ENCODE results near the gene SFTA2.
"Not testable (repeated sequence)": the region's sequence is repeated elsewhere in the genome, so short reads cannot be mapped to it uniquely, and the experiment has no call there.

SFTA2 gene

DNA sequence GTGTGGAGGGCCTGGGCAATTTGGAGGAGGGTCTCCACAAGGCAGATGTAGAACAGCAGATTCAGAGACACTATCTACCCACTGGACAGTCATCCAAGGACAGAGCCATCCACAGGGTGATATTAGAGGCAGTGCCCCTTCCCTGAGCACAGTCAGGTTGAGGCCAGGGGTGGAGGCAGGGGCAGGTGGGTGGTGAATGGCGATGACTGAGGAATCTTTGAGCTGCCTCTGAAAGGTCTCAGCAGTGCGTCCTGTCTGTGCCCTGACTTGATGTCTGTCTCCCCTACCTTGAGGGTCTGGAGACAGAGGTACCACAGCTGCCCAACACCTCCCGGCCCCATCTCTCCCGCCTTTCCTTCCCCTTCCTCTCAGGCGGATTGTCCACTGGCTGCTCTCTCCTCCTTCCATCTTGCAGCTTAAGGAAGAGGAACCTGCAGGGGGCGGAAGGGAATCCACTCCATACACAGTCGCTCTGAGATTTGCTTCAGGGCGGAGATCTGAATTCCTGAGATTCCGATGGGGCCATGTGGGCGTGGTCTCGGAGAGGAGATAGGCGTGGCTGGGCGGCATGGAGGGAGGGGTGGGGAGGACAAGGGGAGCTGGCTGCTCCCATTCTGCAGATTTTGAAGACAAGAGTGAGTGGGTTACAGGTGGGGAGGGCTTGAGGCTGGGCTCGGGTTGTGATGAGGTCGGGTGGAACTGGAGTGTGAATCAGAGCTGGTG is 10.5 kb upstream of the SFTA2 start:
- DNase-seq: no peak

DNA sequence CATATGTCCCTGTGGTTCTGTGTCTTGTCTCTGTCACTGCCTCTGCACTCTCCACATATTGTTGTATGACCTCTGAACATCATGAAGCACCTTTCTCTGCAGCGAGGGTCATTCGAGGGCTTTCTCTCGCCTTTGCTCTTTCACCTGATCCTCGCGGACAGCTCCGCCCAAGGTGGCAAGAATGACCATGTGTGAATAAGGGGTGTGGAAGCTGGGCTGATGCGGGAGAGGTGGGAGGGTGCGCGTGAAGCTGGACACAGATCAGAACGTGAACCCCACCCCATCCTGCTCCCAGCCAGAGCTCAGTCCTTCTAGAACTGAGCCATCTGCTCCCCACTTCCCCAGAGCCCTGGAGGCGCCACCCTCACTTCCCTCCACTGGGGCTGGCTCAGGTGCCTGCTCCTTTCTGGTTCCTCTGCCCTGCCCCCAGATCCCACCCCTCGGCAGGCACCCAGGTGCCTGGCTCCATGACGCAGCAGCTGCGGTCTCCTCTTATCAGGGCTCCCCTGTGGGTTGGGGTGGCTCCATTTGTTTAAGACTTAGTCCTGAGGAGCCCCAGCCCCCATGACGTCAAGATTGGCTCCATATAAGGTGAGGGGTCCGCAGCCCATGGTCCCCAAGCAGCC is 8.5 kb upstream of the SFTA2 start, which contains the start of gene MUCL3:
MUCL3 (plus strand) TSS at position 613 of the 626 bp plus-strand sequence. CDS start 27 bp downstream, outside the sequence.
- no peak for DNase-seq

DNA sequence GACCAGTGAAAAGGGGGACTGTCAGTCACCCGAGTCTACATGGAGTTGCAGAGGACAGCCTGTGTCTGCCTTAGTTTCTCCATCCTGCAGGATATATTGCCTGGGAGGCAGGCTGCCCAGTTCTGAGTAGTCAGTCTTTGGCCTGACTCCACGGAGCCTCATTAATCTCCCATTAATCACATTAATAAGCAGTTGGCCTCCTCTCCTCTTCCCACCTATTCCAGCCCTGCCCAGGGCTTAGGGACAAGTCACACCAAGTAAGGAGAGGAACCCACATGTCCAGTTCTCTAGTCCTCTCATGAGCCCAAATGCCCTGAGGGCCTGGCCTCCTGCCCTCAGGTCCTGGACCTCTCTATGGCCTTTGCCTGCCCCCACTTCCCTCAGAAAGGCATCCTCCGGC is 7.5 kb upstream of the SFTA2 start:
- DNase-seq: peak in 1 of 3 experiments; percentile 22

DNA sequence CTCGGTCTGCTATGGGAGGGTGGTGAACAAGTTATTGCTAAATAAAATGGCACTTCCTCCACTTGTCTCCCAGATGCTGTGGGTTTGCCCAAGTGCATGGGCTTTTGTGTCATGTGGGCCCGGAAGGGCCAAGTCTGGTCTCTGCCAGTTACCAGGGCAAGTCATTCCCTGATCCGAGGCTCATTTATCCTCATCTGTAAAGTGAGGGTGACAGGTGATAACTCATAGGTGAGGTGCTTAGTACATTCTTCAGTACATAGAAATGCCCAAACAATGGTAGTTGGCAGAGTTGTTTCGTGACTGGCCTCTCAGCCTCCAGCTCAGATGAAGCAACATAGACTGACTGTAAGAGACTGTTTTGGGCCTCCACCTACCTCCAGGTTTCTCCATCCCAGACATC is 6.8 kb upstream of the SFTA2 start:
- DNase-seq: no peak

DNA sequence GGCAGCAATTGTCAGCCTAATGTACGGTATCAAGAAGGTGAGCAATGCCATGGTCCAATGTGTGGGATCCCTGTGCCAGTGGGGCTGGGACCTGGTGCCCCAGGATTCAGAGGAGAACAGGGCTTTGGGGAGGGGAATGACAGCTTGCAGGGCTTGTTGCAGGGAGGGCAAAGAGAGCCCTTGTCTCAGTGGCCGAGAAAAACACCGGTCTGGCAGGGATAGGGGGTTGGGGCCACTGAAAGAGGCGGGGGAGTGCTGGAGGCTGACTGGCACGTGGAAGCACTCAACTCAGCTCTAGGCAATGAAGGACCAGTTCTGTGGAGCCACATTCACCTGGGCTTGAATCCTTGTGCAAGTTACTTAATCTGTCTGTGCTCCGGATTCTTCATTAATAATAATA is 5.3 kb upstream of the SFTA2 start:
- DNase-seq: no peak

DNA sequence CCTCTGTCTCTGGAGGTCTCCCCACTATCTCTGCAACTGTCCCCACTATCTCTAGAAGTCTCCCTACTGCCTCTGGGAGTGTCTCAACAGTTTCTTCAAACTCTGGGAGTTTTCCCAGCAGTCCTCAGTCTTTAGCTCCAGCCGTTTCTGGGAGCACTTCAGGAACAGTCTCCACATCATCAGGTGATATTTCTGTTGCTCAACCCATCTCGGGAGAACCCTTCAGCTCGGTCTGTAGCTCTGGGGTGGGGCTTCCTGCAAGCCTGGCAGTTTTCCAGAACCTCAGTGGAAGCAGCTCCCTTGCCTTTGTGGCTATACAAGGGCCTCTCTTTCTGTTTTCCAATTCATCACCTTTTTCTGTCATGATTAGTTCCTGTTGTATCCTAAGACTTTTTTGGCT is 3.0 kb upstream of the SFTA2 start:
- DNase-seq: peak in 1 of 3 experiments; percentile 18

DNA sequence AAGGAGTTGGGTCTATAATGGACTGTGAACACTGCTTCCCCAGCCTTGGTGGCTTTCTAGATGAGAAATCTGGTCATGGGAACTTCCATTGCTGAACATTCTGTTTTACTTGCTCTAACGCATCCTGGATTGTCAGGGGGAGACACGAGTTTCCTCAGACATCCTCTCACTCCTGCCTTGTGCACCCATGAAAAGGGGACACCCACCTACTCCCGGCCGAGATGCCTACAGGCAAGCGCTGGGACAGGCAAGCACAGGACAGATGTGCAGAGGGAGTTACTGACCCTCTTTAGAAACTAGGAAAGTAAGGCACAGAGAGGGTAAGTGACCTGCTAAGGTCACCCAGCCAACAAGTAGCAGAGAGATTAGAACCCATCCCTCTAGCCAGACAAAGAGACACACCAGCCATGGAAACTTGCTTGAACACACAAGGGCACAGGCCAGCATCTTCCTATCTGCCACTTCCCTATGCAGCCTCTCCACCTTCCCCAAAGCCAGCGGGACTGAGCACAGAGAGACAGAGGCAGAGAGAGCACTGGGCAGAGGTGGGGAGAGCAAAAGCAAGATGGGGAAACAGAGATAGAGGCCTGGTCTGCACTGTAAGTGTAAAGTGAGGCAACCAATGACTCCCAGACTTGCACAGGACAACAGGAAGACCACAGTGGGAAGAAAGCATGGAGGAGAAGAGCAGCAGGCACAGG is 845 bp upstream of the SFTA2 start:
- DNase-seq: no peak

DNA sequence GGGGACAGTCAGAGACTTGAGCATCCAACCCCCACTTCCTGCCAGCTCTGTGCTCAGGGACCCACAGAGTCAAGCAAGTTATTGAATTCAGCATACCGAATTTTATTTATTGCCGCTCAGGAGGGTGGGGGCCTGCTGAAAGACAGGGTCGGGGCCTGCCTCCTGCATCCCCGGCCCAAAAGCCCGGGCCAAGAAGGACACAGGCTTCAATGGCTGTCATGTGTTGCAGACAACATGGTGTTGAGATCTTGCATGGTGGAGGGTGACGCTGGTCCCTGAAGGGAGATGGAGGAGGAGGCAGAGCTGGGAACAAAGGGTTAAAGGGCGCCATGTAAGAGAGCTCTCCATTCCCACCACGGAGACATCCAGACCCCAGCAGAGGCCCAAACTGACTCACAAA is 698 bp downstream of the SFTA2 start:
- DNase-seq: no peak

DNA sequence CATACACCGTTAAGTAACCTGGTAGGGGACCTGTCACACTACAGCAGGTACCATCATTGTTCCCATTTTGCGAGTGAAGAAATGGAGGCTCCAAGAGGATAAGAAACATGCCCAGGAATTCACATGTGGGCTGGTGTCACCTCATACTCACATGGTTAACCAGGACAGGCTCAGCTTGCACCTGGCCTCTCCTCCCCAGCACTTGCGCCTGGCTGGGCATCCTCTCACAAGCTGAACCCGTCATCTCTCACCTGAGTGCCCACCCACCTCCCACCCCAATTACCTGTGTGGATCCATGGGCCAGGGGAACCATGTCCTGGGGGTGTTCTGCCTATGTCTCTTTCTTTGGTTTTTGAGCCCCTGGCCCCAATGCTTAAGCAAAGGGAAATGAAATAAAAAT is 1.5 kb downstream of the SFTA2 start:
- no peak for DNase-seq

DNA sequence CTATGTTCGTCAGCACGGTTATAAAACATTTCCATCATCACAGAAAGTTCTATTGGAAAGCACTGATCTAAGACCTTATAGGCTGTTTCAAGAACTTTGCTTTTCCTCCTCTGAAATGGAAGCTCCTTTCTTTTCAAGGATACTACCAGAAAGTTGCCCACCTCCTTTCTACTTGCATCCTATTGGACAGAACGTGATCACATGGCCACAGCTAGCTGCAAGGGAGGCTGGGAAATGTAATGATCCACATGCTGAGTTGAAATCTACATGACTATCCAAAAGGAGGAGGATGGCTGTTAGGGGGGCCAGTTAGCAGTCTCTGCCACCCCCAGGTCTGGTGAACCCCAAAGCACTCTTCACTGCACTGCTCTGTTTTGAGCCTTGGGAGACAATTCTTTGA is 3.3 kb downstream of the SFTA2 start:
- DNase-seq: no peak

DNA sequence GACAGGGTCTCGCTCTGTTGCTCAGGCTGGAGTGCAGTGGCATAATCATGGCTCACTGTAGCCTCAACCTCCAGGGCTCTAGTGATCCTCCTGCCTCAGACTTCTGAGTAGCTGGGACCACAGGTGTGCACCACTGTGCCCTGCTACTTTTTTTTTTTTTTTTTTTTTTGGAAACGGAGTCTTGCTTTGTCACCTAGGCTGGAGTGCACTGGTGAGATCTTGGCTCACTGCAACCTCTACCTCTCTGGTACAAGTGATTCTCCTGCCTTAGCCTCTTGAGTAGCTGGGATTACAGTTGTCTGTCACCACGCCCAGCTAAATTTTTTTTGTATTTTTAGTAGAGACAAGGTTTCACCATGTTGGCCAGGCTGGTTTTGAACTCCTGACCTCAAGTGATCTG is 4.9 kb downstream of the SFTA2 start:
- DNase-seq: not testable (repeated sequence)

DNA sequence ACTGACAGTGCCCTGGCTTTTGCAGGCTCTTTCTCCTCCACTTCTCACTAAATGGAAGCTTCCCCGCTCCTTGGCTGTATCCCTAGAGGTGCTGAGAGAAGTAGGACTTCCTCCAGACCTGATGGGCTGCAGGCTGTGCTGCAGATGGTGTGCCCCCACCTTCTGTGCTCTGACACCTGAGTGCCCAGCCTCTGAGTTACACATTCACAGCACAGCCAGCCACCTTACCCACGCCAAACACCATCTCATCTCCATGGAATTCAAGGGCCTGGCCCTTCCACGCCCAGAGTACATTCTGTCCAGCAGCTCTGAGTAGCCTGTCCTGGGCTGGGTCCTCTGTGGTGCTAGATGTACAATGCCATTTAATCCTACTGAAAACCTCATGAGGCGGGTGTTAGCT is 5.3 kb downstream of the SFTA2 start:
- no peak for DNase-seq

DNA sequence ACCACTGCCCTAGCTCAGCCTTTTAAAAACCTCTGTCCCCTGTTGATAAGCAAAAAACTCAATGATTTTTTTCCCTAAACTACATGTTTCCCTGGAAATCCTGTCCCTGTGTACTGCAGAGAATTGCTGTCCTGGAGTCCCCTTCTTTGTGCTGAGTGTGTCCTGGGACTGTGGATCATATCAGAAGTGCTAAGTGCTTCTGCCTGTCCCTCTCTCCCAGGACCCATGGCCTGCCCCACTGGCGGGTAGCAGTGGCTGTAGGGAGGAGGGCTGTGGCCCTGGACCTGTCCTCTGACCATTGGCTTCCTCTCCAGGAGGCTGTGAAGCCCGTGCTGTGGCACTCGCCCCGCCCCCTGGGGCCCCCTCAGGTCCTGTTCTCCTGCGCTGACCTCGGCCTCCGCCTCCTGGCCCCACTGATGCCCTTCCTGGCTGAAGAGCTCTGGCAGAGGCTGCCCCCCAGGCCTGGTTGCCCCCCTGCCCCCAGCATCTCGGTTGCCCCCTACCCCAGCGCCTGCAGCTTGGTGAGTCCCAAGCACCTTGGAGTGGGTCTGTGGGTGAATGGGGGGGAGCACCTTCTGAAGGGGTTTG is 7.8 kb downstream of the SFTA2 start:
- not testable (repeated sequence) for DNase-seq

DNA sequence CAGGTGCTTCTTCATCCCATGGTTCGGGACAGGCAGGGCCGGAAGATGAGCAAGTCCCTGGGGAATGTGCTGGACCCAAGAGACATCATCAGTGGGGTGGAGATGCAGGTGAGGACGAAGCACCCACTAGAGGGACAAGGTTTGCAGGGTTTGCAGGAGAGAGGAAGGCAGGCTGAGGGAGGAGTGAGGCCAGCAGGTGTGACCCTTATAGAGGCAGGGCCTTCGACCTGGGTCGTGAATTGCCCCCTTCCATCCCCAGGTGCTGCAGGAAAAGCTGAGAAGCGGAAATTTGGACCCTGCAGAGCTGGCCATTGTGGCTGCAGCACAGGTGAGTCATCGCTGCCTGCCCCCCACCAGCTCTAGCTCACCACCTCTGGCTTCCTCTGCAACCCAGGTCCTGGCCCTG is 9.5 kb downstream of the SFTA2 start:
- no peak for DNase-seq

DNA sequence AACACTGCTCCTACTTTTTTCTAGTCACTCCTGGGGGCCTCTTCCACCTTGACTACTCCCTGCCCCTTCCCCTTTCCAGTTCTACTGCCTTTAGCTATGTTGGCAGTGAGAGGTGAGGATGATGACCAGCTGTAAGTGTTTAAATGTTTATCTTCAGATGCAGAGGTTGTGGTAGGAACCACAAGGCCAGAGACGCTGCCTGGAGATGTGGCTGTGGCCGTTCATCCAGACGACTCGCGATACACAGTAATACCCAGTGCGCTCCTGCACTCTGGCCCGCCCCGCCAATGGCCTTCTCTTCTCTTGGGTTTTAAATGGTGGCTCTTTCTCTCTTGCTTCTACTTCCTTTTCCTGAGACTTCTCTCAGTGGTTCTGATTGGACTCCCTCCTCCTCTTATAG is 13.3 kb downstream of the SFTA2 start:
- no peak for DNase-seq

DNA sequence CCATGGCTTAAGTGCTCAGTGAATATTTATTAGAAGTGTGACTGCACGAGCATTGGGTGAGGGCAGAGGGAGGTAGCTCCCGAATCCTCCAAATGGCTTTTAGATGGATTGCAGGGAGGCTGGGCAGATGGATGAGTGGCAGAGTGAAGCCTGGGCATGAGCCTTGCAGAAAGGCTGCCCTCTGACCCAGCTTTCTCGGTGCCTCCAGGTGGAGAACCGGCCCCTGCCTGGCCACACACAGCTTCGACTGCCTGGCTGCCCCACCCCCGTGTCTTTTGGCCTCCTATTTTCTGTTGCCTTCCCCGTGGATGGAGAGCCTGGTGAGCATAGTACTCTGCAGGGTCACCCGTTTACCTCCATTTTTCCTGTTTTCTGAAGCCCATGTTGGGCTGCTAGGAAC is 14.5 kb downstream of the SFTA2 start:
- no peak for DNase-seq

DNA sequence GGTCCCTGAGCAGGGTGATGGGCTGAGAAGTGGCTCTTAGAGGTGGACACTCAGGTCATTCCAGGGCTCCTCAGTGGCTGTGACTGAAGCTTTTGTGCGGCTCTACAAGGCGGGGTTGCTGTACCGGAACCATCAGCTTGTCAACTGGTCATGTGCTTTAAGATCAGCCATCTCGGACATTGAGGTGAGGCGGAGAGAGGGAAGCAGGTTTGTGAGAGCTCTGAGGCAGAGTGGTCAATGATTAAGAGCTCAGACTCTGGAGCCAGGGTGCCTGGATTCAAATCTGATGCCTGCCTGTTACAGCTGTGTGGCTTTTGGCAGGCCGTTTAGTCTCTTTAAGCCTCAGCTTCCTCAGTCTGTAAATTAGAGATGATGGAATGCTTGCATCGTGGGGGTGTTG is 14.9 kb downstream of the SFTA2 start:
- DNase-seq: no peak

DNA sequence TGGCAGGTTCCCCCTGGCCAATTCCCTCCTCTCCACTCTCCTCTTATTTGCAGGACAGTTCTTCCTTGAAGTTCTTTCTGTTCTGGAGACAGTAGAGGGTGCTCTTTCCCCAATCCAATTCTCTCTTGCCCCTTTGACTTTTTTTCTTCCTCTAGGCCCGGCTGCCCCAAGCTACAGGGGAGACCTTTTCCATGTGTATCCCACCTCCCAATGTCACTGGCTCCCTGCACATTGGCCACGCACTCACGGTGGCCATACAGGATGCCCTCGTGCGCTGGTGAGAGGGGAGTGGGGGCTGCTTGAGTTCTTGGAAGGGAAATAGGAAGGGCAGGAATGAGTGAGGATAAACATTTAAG is 16.4 kb downstream of the SFTA2 start:
- peak in 2 of 3 experiments; percentile 37 to 64 for DNase-seq

DNA sequence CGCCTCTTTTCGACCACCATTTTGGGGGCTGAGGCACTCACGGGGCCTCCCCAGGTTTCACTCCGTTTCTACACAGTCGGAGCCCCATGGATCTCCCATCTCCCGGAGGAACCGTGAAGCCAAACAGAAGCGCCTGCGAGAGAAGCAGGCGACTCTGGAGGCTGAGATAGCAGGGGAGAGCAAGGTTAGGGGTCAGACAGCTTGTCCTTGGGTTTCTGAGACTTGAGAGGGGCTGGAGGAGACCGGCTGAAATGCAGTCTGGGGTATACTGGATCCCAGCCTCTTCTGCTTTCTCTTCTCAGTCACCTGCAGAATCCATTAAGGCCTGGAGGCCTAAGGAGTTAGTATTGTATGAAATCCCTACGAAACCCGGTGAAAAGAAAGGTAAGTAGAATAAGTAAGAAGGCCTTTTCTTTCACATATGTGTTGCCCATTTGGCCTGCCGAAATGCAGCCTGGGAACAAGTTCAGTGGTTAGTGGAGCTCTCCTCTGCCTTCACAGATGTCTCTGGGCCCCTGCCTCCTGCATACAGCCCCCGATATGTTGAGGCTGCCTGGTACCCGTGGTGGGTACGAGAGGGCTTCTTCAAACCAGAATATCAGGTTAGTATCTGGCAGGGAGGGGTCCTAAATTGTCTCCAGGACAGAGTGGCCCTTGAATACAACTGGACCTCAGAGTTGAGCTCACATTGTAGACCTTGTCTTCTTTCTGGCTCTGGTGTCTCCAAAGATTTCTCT is 16.9 kb downstream of the SFTA2 start:
- peak in 1 of 3 experiments; percentile 37 for DNase-seq

DNA sequence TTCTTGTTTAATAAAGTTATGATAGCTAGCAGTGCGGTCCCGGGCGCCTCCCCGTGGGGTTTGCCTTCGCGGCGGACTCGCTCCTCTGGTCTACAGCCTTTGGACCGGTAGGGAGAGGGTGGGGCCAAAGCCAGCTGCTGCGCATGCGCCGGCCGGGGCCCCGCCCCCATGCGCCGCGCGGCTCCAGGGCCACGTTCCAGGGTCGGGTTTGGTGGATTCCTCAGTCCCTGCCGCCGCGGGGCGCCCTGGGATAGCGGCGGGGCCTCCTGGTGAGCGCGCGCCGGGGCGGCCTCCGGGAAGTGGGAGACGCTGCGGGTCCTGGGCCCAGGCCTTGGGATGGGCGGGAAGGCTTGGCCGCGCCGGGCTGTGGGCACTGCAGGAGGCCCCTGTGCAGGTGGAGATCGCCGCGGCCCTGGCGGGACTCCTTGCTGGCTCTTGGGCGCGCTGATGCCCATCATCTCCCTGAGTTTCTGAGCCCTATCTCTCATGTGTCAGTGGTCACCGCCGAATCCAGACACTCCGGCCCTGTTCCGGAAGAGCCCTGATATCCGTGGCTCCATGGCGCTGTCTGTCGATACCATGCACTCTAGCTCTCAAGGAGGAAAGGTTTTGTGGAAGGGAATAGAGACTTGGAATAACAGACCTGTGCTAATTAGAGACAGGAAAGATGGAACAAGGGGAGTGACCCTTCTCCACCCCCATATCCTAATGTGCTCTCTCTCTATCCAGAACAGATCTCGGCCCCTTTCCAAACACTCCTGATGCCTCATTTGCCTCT is 17.7 kb downstream of the SFTA2 start, which contains the start of gene VARS2:
VARS2 (plus strand) TSS at position 163 of the 778 bp plus-strand sequence; CDS start at position 762, 599 bp downstream.
- DNase-seq: peak; percentile 84 to 91 (median 88)

DNA sequence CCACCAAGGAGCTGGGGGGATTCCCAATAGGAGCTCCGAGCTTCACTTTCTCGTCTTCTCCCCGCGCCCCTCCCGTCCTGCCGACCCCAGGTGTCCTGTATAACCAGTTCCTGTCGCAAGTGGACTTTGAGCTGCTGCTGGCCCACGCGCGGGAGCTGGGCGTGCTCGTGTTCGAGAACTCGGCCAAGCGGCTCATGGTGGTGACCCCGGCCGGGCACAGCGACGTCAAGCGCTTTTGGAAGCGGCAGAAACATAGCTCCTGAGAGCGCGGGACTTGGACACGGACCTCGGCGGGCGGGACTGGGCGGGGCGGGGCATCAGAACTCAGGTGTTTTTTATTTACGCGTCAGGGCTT is 18.3 kb downstream of the SFTA2 start:
- DNase-seq: no peak
